Stimulated activated CD8-positive, alpha-beta memory T cell treated with anti-CD3 and anti-CD28 coated beads, Interleukin-15, amount 100 ng/mL, for 1 hour (primary cell): ENCODE data around the gene CARMIL1.

ENCODE experiments used
- DNase-seq: peaks from one replicate; pipeline ENCODE4 v3.0.0-alpha.2; 2020; ENCODE audit warnings: low read depth

The CARMIL1 gene

DNA sequence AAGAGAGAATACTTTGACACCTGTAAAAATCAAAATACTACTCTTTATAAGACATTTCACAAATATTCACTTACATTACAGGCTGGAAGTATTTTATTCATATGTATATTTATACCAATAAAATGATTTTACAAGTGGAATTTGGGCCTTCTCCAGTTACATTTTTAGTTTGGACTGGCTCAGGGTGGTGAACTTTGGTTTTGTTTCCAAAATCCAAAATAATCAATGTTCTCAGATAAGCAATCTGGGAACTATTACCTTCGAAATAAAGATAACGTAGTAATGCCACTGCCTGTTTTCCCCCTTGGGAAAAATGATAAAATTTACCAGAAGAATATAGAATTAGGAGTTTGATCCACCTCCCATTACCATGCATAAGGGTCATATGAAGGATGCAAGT is 341.2 kb downstream of the CARMIL1 start:
- DNase-seq: no peak

DNA sequence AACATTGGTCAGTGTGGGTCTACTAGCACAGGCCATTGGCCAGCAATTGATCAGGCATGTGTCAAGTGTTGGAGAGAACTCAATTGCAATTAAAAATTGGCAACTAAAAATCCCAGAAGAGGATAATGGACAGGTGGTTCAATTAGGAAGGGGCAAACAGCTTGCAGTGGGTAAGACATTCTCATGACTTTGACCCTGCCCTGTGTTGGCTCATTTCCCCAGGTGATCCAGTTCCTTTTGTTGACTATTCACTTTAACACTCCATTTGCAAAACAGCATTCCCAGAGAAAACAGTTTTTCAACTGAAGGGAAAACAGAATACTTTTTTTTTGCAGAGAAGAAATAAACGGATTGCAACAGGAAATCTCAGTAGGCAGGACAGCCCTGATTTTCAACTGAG is 343.9 kb downstream of the CARMIL1 start:
- no peak for DNase-seq

DNA sequence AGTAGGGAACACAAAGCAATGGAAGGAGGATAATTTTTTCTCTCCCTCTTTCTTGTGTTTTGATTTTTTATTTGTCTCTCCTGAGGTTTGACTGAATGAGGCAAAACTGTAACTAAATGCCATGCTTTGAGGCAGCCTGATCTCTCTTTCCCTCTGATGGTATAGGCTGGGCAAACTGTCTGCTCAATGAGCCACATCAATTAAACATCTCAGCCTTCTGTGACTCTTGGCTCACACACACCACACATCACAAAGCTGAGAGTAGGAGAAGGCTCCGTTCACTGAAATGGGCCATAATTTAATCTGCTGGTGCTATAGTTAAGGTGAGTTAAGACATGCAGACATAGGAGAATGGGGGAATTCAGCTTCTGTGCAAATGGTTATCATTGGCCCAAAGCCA is 344.7 kb downstream of the CARMIL1 start:
- no peak for DNase-seq

DNA sequence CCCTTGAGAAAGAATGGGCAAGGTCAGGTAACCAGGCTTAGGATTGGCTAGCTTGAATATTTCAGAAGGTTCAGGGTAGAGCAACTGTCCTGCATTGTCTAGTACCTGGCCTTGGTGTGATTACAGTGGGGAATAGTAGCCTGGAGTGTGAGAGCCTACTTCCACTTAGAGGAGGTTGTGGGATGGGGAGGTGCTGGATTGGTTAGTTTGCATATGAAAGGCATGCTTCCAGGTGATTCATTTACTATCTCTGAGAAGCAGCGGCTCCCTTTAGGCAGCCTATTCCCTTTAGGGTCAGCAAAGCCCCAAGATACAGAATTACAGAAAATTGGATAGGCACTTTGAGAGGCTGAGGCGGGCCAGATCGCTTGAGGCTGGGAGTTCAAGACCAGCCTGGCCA is 347.8 kb downstream of the CARMIL1 start:
- DNase-seq: no peak

DNA sequence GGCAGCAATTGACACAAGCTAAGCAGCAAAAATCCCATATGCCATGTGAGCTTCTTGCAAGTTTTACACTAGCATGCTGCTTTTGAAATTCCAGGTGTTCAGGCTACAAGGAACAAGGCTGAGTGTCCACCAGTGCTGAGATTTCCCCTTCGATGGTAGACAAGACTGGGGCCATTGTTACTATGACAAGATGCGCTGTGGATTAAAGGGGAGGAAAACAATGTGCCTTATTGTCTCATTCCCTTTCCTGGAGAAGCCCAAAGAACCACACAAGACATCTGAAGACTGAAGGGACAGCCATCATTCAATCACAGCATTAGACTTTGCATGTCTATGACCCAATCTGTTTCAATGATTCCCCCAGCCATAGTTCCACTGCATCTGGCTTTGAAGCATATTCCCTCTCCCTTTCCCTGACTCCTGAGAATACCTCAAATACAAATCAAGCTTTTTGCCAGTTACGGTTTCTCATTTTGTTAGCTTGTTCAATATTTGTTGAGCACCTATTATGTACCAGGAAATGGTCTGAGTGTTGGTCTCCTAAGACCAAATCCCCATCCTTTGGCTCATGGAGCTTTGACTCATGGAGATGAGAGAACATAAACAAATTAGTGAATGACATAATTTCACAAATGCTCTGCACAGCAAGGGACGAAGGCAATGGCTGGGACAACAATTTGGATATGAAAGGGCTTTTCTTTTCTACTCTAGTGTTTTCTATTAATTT is 349.5 kb downstream of the CARMIL1 start:
- DNase-seq: no peak

DNA sequence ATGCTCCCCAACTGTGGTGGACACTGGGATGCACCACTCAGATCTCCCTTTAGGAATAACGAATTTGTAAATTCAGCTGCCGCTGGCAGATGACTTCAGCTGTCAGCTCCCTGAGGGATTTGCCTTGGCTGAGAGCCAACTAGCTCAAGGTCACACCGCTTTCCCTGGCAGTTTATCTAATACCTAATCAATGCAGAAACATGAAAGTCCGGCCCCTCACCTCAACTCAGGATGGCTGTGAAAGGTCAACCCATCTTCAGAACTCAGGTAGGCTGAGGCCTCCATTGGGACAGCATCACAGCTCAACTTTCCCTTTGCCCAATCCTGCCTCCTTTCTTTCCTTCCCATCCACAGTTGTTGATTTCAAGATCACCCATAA is 350.0 kb downstream of the CARMIL1 start:
- DNase-seq: no peak

DNA sequence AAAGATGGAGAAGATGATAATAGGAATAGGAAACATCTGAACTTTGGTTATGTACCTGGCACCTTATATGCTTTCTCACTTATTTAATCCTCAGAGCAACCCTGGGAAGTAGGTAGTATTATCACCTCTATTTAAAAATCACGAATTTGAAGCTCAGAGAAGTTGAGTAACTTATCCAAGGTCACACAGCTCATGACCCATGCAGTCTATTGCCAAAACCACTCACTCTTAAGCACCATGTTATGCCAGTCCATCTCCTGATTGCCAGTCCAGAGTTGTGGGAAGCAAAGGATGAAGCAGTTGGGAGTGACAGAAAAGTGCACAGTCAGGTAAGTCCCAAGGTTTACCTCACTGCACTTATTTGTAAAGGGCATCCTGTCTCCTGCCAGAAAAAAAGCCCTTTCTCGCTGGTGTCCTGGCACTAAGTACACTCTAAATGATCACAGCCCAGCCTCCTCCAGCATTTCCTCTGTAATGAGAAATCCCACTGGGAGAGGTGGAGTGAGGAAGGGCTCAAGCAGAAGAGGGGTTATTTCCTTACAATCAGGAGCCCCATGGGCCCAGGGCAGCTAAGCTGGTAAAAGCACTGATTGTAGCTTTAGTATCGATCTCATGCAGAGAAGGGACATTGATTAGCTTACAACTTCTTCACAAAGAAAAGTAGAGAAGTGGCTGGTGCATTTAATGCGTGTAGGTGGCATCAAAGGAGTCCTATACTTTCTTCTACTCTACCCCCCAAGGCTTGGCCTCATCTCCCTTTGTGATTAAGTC is 351.5 kb downstream of the CARMIL1 start:
- DNase-seq: no peak

DNA sequence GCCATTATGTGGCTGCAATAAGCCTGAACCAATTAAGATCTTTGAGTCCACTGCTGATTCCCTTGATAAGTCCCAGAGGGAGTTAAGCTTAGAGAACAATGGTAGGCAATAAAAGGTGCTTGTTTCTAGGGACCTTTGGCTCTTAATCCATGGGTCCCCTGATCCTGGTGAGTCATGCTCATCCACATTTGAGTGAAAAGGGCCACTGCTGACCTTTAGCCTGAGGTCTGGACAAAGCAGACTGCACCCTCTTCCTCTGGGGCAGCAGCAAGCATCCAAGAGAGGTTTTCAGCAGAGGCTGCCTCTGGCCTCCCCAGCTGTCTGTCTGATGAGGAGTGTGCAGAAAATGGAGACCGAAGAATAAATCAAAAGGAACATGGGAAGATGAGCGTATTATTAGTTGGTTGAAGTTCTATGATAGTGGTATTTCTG is 356.7 kb downstream of the CARMIL1 start:
- DNase-seq: no peak

DNA sequence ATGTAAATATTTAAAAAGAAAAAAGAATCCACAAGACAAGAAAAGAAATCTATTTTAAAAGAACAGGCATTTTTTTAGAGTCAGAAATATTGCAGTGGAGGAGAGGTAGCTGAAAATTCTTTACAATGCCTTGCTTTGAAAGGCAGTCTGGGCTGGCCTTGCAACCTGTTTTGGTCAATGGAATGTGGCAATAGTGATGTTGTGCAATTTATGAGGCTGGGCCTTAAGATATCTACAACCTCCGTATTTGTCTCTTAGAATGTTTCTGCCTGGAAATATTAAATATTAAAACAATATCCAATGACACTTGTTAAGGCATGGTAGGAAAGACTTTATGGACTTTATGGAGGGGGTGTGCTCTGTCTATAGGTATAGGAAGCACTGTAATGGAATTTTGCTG is 358.0 kb downstream of the CARMIL1 start:
- DNase-seq: no peak

DNA sequence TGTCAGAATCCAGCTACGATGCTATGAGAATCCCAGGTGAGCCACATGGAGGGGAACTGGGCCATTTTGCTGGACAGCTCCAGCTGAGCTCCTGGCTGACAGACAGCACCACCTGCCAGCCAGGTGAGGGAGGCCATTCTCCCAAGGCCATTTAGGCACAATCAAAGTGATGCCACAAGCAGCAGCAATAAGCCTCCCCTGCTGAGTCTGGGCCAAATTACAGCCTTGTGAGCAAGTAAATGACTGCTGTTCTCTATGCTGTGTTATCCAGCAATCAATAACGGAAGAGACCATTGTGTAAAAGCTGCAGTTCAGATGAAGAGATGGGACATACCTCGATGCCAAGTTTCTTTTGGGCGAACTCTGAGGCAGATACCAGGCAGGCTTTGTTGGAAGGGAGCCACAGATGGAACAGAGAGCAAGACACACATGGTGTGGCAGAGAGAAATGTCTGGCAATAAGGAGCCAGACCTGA is 358.8 kb downstream of the CARMIL1 start:
- DNase-seq: no peak

DNA sequence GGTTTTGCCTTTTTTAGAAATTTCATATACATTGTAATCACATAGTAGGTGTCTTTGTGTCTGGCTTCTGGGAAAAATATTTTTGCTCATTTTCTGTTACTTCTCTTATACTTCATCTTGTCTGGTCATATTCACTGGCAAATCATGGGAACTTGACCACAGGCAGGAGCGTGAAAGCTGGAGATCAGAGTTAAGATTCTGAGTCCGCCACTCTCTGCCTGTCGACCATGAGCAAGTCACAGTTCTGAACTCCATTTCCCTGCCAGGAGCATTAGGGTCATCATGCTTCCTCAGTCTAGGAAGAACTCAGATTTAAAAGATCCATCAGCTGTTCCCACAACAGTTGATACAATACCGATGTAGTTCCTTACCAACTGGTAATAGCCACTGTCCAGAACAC is 360.5 kb downstream of the CARMIL1 start:
- DNase-seq: no peak

DNA sequence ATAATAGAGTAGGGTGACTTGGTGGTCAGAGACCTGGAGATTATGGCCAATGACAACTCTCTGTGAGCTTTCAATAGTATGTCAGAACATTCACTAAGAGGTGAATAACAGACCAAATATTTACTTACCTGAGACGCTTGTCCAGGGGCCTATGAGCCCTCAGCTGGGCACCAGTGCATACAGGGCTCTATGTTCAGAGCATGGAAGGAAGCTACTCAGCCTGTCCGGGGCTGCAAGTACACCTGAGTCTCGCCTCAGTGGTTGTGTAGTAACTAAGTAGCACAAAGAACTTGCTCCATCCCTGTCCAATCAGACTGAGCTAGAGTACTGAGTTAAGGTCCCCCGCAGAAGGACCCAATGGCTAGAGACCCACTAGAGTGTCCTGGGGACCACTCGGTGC is 361.3 kb downstream of the CARMIL1 start:
- DNase-seq: no peak

DNA sequence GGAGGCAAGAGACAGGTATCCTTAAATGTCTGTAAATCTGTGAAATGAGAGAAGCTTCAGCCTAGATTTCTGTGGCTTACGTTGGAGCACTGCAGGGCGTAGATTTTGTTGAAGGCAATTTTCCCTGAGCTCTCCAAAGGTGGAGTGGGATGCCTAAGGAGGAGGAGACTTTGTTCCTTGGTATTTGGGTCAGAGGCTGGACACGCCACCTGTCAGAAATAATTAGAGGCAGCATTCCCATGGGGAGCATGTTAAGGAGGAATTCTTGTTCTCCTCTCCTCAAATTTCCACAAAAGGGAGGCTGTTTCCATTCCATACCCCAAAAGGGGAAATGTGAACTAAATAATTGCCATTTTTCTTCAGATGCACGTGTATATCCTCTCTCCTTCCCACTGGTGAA is 361.7 kb downstream of the CARMIL1 start:
- no peak for DNase-seq

DNA sequence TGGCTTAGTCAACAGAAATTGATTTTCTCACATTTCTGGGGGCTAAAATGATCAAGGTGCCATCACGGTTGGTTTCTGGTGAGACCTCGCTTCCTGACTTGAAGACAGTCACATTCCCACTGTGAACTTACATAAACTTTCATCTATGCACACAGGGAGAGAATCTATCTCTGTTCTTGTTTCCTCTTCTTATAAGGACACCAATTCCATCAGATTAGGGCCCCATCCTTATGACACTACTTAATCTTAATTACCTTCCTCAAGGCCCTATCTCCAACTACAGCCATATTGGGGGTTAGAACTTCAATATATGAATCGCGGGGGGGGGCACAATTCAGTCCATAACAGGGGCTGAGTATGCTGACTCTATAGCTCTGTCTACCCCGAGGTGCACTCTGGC is 362.2 kb downstream of the CARMIL1 start:
- DNase-seq: no peak

DNA sequence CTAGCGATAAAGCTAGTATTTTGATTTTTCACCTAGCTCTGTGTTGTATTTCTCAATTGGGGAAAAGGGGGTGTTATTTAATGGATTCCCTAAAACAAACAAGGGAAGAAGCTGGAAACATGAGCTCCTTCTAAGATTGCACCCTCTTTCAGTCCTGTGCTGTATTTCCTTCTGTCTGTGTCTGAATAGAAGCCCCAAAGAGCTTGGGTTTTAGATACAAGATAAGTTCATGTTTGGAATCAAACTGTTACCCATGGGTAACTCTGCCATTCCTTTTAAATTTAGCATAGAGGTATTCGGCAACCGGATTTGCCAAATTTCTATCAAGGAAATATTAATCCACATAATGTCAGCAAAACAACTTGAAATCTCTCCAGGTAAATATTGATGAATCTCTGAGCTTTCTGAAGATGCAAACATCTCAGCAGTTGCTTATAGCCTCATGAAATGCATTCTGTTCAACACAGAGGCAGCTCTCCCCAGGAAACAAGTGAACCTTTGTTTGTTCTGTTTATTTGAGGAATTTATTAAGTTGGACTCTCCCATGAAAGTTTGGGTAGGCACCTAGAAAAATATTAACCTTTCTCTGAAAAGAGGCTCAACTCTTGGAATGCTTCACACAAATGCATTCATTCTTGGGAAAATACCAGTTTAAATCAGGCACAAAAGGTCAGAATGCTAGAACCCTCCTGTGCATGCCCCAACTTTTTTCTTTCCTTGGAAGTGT is 362.9 kb downstream of the CARMIL1 start:
- DNase-seq: no peak

DNA sequence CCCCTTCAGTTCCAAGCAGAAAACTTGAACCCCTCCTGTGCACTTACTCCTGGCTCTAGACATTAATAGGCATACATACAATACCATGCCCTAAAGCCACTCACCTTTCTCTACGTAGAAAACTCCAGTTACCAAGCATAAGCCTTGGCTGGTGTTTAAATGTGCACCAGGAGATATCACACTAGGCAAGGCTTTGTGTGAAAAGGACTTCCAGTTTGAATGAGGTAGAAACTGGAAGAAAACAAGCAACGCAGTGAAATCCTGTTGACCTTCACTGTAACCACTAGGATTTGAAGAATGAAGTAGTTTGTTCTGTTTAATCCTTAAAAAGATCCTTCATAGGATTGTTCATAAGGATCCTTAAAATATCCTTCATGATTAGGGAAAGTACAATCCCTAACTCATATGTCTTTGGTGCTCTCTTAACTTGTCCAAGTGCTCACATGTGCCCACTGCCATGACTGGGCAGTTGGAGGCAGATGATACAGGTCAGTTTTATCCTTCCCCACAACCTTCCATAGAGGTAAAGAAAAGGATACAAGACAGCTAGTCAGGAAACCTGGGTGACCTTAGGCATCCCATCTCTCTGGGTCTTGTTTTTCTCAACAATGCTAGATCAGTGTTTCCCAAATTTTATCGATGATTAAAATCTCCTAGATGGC is 363.6 kb downstream of the CARMIL1 start:
- no peak for DNase-seq

DNA sequence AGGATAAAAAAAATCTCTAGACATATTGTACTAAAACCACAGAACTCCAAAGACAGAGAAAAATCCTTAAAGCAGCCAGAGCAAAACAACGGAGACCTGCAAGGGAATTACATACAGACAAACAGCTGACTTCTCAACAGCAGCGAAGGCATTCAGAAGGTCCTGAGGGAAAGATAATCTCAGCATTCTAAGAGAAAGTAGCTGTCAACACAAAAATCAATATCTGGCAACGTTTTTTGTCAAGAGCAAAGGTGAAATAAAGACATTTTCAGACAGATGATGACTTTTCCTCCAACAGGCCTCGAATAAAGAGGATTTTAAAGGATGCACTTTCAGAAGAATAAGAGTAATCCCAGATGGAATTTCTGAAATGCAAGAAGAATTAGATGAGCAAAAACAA is 366.7 kb downstream of the CARMIL1 start:
- DNase-seq: no peak

DNA sequence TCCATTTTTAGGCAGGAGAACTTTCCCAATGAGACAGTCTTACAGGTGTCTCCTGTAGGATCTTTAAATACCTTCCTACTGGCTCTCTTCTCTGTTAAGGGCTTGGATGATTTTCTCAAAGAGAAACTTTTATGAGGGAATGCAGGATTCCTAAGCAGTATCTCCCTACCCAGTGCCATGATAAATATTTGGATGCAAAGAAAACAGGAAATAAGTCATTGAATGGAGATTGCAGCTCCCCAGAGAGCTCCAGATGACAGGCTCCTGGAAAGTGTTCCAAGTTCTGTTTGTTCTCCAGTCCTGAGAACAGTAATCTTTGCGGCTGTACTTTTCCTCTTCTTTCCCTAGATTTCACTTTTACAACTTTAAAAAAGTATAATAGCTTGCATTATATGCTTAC is 370.4 kb downstream of the CARMIL1 start:
- DNase-seq: no peak

DNA sequence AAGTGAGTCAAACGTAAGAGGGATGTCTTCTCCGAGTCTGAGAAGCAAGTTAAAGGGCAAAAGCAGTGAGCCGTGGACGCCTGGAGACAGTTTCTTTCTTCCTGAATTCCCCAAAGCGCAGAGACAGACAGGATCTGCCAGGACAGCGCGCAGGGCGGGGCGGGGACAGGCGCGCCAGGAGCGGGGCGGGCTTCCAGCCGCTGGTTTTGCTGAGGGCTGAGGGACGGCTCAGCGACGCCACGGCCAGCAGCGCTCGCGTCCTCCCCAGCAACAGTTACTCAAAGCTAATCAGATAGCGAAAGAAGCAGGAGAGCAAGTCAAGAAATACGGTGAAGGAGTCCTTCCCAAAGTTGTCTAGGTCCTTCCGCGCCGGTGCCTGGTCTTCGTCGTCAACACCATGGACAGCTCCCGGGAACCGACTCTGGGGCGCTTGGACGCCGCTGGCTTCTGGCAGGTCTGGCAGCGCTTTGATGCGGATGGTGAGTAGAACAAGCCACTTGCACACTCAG is 372.9 kb downstream of the CARMIL1 start, which contains the start of gene SCGN:
TSS of gene SCGN (plus strand) at position 209 of the 509 bp plus-strand sequence. CDS start at position 398, 189 bp downstream.
- DNase-seq: no peak

DNA sequence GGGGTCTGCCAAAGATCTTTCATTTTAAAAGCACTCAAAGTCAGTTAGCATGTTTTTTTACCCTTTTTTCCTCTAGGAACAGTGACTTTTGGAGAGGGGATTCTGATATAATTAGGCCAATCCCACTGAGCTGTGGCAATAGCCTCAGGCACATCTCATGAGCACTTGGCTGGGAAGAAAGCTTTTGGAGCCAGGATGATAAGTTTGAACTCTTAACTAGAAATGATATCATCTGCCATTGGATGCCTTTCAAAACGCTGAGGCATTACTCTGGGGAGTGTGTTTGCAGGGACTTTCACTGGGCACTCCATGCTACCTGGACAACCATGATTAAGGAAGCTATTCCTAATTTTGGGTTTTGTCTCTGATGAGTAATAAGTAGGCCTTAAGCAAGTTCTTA is 376.5 kb downstream of the CARMIL1 start:
- no peak for DNase-seq

DNA sequence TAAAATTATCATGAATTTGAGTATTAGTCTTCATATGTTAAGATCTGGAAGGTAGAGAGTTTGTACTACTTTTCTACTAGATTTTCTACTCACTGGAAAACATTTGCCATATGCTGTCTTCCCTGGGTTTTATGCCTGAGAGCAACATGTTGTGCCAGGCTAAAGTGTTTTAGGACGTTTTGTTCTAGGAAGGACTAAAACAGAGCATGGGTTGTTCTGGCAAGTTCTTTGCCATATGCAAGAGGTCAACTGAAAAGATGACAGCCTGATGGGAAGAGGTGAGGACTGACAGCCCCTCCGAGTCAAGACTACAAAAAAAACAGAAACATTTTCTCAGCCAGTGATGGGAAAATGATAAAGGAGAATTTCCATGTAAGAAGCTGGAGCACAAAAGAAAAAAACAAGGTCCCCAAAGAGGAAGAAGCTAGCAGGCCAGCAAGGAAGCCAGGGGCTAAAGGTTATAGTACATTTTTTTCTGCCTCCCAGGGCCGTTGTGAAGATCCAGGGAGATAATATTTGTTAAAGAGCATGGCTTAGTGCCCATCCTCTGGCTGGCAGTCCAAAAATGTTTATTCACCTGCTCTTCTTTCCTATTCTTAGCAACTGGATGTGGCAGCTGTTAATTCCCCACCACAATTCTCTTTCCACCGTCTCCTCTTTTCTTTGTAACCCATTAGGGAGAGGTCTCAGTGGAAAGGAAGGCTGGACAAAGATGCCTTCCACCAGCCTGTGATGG is 380.6 kb downstream of the CARMIL1 start:
- no peak for DNase-seq
